ENCODE data around the gene CEPT1. TPM values are rescaled to one million over a fixed set of nuclear protein-coding genes. Genes with fewer than 3 reads are reported as not detected.

CEPT1 gene
- total RNA-seq, 1 experiment from 2014 or later: 35.9 TPM

DNA sequence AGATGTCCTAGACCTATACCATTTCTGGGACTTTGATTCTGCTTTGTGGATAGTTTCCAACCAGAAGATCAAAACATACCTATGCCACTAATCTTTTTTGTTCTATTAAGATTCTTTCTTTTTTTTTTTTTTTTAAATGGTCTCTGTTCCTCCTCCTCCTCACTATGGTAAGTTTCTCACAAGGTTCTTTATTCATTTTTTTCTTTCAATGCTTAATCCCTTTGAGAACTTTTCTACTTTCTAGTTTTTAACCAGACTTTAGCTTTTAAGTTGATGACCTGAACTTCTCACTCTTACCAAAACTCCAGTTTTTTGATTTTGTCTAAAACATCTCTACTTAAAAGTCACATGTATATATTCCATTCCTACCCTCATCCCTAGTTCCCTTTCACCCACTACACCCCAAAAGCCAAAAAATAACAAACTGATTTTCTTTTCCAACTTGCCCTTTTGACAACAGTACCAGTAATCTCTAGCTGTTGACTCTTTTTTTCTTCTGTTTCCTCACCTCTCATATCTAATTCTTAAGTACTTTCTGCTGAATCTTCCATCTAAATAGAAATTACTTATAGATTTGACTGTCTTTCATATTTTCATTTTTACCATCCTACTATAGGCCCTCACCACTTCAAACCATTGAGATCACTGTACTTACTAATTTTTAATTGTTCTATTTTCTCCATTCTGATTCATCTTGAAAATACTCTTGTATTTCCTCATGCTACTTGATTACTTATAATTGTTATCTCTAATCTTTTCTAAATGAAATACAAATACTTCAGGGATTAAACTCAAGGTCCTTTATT lies 6.1 kb downstream of the CEPT1 start:
- no peak for DNase-seq (ENCODE audit: low spot score)

DNA sequence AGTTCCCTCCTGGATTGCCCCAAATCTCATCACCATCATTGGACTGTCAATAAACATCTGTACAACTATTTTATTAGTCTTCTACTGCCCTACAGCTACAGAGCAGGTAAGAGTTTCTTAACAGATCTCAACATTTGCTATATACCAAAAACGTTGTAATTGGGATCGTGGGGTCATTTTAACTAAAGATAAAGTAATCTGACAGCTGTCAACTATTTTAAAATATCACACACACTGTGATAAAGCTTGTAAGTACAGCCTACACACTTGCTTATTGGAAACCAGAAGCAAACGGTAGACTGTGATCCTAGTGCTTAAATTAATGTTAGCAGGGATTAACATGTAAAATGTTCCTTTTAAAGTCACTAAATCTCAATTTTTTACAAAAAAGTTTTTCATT lies 7.9 kb downstream of the CEPT1 start:
- no peak for DNase-seq (ENCODE audit: low spot score)

DNA sequence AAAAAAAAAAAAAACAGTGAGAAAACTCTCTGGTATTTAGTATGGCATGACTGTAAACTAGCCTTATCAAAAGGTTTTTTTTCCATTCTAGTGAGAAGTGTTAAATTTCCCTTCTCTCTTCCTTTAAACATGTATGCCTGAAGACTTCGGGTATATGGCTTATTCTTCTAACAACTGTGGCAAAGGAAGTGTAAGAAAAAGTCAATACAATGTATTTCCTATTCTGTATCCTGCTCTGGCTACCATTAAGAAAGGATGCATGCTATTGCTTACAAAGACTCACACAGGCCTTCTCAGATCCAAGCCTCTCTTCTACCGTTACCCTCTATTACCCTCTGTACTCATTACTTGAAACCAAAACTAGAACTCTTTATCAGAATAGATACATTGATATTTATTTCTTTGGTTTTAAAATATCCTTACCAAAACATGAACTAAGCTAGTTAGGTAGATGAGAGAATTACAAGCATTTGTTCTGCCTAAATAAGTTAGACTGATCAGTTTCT lies 8.4 kb downstream of the CEPT1 start:
- DNase-seq (ENCODE audit: low spot score): no peak

DNA sequence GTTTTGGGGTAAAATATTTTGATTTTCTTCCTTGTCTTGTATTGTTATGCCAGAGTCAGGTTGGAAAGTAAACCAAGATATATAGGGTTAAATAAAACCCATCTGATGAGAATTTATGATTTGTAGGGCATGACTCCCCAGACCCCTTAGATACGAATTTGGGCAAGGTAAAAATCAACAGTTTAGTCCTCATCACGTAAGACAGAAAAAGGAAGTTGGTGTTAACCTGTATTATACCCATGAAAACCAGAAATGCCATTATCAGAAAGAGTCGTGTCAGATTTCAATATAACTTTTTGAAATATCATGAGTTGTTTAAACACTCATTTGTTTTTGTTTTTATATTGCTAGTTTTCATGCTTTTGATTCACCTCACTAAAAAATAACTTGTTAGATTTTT lies 11.8 kb downstream of the CEPT1 start:
- no peak for DNase-seq (ENCODE audit: low spot score)

DNA sequence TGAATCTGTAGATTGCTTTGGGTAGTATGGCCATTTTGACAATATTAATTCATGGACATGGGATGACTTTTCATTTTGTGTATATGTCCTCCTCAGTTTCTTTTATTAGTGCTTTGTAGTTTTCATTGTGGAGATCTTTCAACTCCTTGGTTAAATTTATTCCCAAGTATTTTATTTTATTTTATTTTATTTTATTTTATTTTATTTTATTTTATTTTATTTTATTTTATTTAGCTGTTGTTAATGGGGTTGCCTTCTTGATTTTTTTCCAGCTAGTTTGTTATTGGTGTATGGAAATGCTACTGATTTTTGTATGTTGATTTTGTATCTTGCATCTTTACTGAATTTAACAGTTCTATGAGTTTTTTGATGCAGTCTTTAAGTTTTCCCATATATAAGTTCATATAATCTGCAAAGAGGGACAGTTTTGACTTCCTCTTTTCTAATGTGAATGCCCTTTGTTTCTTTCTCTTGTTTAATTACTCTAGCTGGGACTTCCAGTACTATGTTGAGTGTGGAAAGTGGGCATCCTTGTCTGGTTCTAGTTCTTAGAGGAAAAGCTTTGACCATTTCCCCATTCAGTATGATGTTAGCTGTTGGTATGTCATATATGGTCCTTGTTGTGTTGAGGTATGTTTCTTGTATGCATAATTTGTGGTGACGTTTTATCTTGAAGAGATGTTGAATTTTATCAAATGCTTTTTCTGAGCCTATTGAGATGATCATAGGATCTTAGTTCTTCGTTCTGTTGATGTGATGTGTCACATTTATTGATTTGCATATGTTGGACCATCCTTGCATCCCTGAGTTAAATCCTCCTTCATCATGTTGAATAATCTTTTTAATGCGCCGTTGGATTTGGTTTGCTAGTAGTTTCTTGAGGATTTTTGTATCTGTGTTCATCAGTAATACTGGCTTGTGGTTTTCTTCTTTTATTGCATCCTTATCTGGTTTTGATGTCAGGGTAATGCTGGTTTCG lies 14.3 kb downstream of the CEPT1 start:
- DNase-seq (ENCODE audit: low spot score): no peak

DNA sequence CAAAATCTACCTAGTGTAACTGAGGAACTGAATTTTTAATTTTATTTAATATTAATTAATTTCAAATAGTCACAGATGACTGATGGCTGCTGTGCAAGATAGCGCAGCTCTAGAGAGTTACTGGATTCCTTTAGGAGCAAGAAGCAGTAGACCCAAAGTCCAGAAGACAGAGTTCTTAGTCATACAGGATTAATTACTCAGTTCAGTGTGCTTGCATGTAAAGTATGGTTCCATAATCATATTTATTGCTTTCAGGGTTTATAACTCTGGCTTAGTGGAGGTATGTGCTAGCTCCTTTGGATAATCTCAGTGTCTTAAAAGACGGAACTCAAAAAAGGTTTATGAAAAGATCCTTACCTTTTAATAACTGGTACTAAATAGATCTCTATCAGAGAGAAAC lies 17.4 kb downstream of the CEPT1 start:
- no peak for DNase-seq (ENCODE audit: low spot score)

DNA sequence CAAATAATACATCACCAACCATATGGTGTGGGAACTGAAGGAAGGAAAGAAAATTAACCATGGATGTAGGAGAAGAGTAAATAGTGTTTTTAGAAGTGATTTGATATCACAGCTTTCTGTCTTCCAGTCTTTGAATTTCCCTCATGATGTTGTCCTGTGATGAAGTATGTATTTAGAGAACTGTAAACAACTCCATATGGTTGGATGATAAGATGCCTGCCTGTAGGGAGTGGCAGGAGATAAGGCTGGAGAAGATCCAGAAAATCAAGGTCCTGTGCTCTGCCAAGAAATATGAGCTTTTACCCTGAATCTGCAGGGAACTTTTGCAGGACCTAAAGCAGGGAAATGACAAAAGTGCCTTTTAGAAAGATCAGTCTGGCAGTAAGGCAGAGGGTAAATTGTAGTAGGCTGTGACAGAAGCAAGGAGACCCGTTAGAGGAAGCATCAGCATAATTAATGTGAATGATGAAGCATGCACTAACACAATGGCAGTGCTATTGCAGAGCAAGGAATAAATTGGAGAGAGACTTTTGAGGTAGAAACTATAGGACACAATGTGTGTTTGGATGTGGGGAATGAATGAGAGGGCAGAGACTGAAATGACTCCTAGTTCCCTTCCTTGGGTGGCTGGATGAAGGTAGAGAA lies 21.9 kb downstream of the CEPT1 start:
- DNase-seq (ENCODE audit: low spot score): no peak

DNA sequence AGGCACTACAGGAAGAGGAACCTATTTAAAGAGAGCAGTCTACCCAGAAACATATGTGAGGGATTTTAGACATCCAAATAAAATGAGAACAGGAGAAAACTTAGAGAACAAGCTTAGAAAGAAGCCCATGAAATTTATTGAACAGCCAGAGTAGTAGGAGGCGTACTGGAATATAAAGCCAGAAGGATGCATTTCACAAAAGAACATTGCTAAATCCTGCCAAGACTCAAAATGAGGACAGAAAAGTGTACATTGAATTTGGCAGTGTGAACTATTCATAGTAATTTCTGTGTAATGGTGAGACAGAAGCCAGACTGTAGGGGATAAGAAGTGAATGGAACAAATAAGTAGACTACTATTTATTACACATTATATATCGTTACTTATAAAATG lies 22.5 kb downstream of the CEPT1 start:
- DNase-seq (ENCODE audit: low spot score): no peak

DNA sequence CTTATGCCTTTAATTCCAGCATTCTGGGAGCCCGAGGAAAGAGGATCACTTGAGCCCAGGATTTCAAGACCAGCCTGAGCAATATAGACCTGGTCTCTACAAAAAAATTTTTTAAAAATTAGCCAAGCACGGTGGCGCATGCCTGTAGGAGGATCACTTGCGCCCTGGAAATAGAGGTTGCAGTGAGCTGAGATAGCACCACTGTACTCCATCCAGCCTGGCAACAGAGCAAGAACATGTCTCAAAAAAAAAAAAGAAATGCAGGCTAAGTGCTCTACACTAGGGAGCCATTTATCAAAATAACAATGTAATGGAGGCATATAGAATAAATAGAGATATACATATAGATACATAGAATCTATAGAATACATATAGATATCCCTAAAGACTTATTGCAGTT lies 23.3 kb downstream of the CEPT1 start:
- DNase-seq (ENCODE audit: low spot score): no peak

DNA sequence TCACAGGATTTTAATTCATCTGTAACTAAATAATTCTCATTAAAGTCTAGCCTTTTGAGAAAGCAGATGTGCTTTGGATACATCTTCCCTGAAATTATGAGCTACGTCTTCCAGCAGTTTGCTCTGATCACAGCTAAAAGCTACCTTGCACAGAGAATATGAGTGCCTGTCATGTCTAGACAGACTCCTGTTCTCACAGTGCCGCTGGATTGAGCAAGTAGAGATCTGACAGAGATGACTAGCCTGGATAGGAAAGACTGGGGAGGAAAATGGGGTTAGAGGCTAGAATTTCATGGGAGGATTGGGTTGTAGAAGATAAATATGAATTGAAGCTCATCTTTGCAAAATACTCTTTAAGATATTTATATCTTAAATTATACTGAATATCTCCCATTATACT lies 24.1 kb downstream of the CEPT1 start:
- no peak for DNase-seq (ENCODE audit: low spot score)

DNA sequence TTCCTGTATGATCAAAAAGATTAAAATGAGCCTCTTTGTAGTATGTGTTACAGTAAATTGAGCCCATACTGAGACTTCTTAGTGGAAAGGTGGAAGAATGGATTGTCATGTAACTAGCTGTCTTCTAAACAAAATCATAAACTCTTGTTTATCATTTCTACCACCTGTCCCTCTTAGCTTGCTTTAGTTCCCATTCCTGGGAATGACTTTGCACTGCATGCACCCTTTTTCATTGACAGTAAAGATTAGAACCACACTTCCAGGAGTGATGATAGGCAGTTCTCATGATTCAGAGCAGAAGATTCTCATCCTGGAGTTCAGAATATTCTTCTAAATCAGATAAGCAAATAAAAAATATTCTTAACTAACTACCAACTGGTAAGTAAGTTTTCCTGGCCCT lies 32.4 kb downstream of the CEPT1 start:
- no peak for DNase-seq (ENCODE audit: low spot score)

DNA sequence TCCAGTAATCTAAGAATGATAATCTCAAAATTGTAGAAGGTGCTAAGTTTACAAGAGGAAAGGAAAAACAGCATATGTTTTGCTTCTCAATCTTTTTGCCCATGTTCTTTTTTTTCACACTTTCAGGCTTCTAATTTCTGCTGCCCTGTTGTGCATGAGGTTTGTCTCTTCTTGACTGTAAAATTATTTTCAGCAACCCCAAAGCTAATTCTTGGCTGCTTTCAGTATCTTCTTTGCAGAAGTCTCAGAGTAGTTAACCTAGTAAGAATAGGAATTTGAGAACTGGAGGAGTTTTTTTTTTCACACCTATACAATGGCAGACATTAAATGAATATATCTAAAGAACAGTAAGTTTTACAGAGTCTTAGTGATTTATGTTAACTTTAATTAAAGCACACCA lies 34.0 kb downstream of the CEPT1 start:
- no peak for DNase-seq (ENCODE audit: low spot score)

DNA sequence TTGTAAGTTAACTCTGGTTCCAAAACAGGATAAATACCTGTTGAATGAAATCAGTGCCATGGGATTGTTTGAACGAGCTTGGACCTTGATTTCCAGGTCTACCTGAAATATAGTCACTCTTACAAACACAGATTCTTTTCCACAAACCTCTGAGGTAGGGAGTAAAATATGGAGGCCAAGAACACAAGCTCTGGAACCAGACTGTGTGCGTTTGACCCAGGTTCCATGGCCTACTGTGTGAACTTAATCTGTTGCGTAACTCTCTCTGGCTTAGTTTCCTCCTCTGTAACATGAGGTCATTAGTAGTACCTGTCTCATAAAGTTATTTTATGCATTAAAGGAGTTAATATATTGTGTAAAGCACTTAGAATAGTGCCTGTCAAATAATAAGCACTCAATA lies 35.3 kb downstream of the CEPT1 start:
- no peak for DNase-seq (ENCODE audit: low spot score)

DNA sequence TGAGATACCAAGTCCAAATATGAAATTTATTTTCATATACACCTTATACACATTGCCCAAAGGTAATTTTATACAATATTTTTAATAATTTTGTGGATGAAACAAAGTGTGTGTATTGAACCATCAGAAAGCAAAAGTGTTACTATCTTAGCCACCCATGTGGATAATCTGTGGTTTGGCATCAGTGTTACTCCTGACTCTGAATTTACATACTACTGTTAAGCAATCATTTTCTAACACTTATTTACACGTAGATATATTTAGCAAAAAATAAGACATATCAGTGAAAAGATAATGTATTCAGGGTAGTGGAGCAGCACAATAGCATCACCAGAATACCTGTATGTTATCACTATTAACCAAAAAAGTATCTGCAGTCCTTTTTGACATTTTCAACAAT lies 36.7 kb downstream of the CEPT1 start:
- DNase-seq (ENCODE audit: low spot score): no peak

DNA sequence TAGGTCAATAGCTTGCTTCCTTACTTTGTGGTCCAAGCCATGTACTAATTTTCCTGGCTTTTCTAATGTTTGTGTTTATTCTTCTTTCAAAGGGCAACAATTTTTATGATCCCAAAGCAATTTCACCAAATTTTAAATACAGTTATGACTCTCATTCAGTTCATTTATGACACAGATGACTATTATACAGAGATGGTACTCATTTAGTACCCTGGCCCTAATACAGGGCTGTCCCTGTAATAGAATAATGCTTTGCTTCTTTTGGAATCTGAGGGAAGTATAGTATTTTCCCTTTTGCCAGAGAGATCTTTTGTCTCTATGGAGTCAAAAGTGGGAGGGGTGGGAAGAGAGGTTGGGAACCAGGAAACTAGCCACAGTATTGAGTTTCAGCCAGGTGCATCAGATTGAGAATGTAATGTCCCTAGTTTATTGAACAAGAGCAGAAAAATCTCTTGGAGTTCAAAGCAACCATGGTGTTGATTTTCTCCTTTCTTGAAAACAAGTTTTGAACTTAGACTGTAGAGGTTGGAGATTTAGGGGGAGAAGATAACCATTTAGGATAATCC lies 40.0 kb downstream of the CEPT1 start:
- DNase-seq (ENCODE audit: low spot score): no peak

DNA sequence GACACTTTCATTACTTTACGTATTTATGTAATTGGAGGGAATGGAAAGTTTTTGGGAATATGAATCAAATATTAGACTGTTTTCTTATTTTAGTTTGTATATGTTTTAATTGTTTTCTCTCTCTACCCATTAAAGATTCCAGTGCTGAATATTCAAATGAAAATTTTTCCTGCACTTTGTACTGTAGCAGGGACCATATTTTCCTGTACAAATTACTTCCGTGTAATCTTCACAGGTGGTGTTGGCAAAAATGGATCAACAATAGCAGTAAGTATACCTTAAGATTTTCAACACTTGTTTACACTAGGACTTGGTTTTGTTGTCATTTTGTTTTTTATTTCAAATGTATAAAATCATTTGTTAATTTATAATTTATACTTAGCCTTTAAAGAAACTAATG lies 42.0 kb downstream of the CEPT1 start:
- DNase-seq (ENCODE audit: low spot score): no peak

DNA sequence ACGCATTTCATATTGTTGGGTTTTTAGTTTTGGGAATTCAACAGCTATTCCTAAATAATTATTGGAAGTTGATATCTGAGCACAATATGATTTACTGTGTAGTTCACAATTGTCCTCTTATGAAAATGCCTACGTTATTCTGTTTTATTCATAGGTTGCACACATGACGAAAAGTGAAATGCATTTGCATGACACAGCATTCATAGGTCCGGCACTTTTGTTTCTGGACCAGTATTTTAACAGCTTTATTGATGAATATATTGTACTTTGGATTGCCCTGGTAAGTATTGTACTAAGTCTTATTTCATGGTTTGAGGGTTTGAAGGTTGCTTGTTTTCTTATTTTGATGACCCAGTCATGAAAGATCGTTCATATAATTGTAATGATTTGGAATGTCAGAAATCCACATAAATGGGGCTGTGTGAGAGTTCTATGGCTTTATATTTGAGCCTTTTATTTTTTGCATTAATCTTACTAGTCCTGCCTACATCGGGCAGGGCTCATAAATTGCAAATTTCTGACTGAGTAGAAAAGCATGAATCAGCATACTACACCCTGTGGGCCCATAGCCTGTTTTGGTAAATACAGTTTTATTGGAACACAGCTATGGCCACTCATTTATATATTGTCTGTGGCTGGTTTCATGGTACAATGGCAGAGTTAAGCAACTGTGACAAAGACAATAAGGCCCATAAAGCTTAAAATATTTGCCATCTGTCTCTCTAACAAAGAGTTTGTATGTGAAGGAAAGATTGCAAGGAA lies 43.5 kb downstream of the CEPT1 start:
- no peak for DNase-seq (ENCODE audit: low spot score)

DNA sequence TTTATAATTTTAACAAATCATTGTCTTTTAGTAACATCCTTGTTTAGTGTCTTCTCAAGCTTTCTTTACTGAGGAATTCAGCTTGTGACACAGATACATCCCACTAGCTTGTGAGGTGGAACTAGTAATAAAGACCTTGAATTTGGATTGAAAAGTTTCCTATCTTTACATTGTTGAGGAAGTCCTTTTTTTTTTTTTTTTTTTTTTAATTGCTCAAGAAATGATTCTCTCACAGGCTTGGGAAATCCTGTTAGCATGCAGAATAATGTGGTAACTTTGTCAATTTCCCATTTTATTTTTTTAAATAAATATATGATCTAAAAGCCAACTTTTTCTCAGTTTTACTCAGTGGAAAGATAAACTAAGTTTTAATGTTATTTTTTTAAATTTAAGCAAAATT lies 44.6 kb downstream of the CEPT1 start:
- no peak for DNase-seq (ENCODE audit: low spot score)

DNA sequence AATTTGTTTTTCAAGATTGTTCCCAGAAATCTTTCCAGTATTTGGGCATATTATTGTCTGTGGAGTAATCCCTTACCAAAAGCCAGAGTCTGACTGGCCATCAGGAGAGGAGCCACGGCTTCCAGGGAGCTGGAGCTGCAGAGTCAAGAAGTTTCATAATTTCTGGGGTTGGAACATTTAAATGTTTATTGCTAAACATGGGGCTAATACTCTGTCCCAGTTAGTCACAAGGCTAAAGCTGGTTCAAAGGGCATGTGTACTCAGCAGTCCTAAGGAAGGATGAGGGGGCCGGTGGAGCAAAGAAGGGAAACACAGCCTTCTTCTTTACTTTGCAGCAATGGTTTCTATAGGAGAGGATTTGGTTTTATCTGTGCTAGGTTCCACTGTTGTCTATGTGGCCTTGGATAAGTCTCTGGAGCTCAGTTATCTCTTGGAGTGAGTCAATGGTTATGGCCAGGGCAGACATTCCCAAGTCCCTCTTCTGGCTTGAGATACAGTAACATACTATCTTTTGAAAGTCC lies 51.0 kb downstream of the CEPT1 start:
- no peak for DNase-seq (ENCODE audit: low spot score)

DNA sequence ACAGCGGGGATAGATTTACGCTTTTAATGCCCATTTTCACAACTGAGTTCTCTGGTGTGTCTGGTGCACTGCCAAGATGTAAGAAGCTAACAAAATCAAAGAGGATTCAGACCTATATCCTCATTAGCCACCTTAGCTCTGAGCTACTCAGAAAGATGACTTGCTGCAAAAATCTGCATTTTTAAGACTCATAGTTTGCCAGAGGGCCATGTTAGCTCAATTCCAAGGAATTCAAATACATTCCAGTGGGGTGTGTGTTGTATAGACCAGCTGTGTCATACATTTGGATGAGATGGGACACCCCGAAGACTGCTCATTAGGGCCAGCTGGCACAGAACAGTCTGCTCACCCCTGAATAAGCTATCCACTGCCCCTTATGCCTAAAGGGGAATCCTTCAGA lies 51.5 kb downstream of the CEPT1 start:
- DNase-seq (ENCODE audit: low spot score): peak; percentile 14

DNA sequence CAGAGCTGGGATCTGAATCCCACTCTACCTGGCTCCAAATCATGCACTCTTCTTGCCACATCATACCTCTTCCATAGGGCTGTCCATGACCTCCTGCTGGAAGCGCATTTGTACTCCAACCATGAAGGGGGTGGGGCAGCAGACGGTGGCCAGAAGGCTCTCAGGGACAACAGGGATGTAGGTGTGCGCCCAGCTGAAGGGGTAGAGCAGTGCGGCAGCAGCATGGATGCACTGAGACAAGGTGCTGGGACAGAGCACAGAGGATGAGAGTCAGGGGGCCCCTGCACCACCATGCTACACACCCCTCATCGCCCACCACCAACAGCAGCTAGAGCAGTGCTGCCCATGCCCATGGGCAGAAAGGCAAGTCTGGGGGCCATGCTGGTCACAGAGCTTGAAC lies 52.1 kb downstream of the CEPT1 start:
- no peak for DNase-seq (ENCODE audit: low spot score)
